Measurements from ENCODE around the gene NOL4L.

Gene NOL4L

GRCh38 chr20:32397567-32398084 is 187.5 kb downstream of the NOL4L start:
- no peak overlapping the region for H3K27ac ChIP-seq (replicated peaks)
- H3K4me3 ChIP-seq (replicated peaks; ENCODE audit: insufficient read depth, low read length) = no peak overlapping the region
- TF ChIP-seq SPI1 (IDR thresholded peaks at IDR 0.05; ENCODE audit: borderline replicate concordance, low read depth) (no peak), GABPA (IDR thresholded peaks at IDR 0.05; ENCODE audit: low read depth) (no peak), REST (IDR thresholded peaks at IDR 0.05; ENCODE audit: insufficient replicate concordance, low read depth) (no peak), CTCF (IDR thresholded peaks at IDR 0.05; ENCODE audit: insufficient read depth, low read length) (no peak), POLR2AphosphoS5 (IDR thresholded peaks at IDR 0.05; ENCODE audit: low read depth) (no peak)
- no peaks in the 10 kb centered on the region for H3K27me3 ChIP-seq (ENCODE audit: insufficient read depth, poor library complexity, severe bottlenecking)
- DNase-seq (ENCODE audit: low read depth in 1 of 2, low spot score in 1 of 2) = no peak

- H3K27me3 ChIP-seq (ENCODE audit: insufficient read depth, poor library complexity, severe bottlenecking) = no peaks in the 10 kb centered on the region
- TF ChIP-seq REST (IDR thresholded peaks at IDR 0.05; ENCODE audit: insufficient replicate concordance, low read depth) (no peak), SPI1 (IDR thresholded peaks at IDR 0.05; ENCODE audit: borderline replicate concordance, low read depth) (no peak), GABPA (IDR thresholded peaks at IDR 0.05; ENCODE audit: low read depth) (no peak), POLR2AphosphoS5 (IDR thresholded peaks at IDR 0.05; ENCODE audit: low read depth) (no peak), CTCF (IDR thresholded peaks at IDR 0.05; ENCODE audit: insufficient read depth, low read length) (no peak)
- no peak overlapping the region for H3K4me3 ChIP-seq (replicated peaks; ENCODE audit: insufficient read depth, low read length)
- no peak overlapping the region for H3K27ac ChIP-seq (replicated peaks)
- DNase-seq (ENCODE audit: low read depth in 1 of 2, low spot score in 1 of 2) = no peak
Observed at GRCh38 chr20:32396646-32397160, 188.4 kb downstream of the NOL4L start.

- TF ChIP-seq CTCF (IDR thresholded peaks at IDR 0.05; ENCODE audit: insufficient read depth, low read length) (no peak), REST (IDR thresholded peaks at IDR 0.05; ENCODE audit: insufficient replicate concordance, low read depth) (no peak), SPI1 (IDR thresholded peaks at IDR 0.05; ENCODE audit: borderline replicate concordance, low read depth) (peak; percentile 8; the same call in 1 of the 2 replicates), POLR2AphosphoS5 (IDR thresholded peaks at IDR 0.05; ENCODE audit: low read depth) (no peak), GABPA (IDR thresholded peaks at IDR 0.05; ENCODE audit: low read depth) (no peak)
- H3K27me3 ChIP-seq (ENCODE audit: insufficient read depth, poor library complexity, severe bottlenecking) = no peaks in the 10 kb centered on the region
- no peak for DNase-seq (ENCODE audit: low read depth in 1 of 2, low spot score in 1 of 2)
Observed at GRCh38 chr20:32395066-32395465, 190.1 kb downstream of the NOL4L start.

More at GRCh38 chr20:32395066-32395465, 190.1 kb downstream of the NOL4L start:
- Histone ChIP-seq H3K27ac (replicated peaks) (no peak overlapping the region), H3K4me3 (replicated peaks; ENCODE audit: insufficient read depth, low read length) (no peak overlapping the region)

All from HL-60 (cell line).